GM12891 (cell line): ENCODE results near the gene TRMT44.

Experiments
- POLR2A ChIP-seq: IDR thresholded peaks from 2 replicates; pipeline ENCODE4 v1.6.1; 2011; ENCODE audit warnings: low read depth, low read length, control low read depth
- TAF1 ChIP-seq: IDR thresholded peaks from 2 replicates; pipeline ENCODE4 v1.6.1; 2011; ENCODE audit warnings: low read depth, low read length, control low read depth

- TF ChIP-seq POLR2A, result no peak
- no peak for TF ChIP-seq TAF1
These were observed 1.0 kb downstream of the TRMT44 start for GRCh38 chr4:8441499-8442091.
